D341Med (cell line): ENCODE measurements around the gene CBFA2T3.

Experiments used
- DNase-seq: peaks from one replicate; pipeline ENCODE4 v3.0.0; 2012; ENCODE audit warnings: low spot score

CBFA2T3 gene

GRCh38 chr16:88961011-88961410 lies 16.0 kb downstream of the CBFA2T3 start:
- no peak for DNase-seq

GRCh38 chr16:88960516-88960915 lies 16.5 kb downstream of the CBFA2T3 start:
- no peak for DNase-seq

- no peak for DNase-seq
Measured at GRCh38 chr16:88959022-88959421, 18.0 kb downstream of the CBFA2T3 start.

GRCh38 chr16:88957887-88958577 lies 19.0 kb downstream of the CBFA2T3 start:
- DNase-seq: no peak

- DNase-seq: no peak
Measured at GRCh38 chr16:88957433-88957767, 19.6 kb downstream of the CBFA2T3 start.

- no peak for DNase-seq
Measured at GRCh38 chr16:88956546-88957432, 20.2 kb downstream of the CBFA2T3 start.

GRCh38 chr16:88955906-88956305 lies 21.1 kb downstream of the CBFA2T3 start:
- DNase-seq: no peak

GRCh38 chr16:88953003-88953690 lies 23.9 kb downstream of the CBFA2T3 start:
- DNase-seq: no peak

- no peak for DNase-seq
Measured at GRCh38 chr16:88951989-88952388, 25.0 kb downstream of the CBFA2T3 start.

GRCh38 chr16:88951501-88951900 lies 25.5 kb downstream of the CBFA2T3 start:
- DNase-seq: no peak

GRCh38 chr16:88948781-88949490 lies 28.1 kb downstream of the CBFA2T3 start:
- DNase-seq: no peak

- no peak for DNase-seq
Measured at GRCh38 chr16:88945473-88945872, 31.5 kb downstream of the CBFA2T3 start.

- DNase-seq: no peak
Measured at GRCh38 chr16:88943741-88944140, 33.3 kb downstream of the CBFA2T3 start.

- no peak for DNase-seq
Measured at GRCh38 chr16:88943131-88943664, 33.8 kb downstream of the CBFA2T3 start.

GRCh38 chr16:88941913-88942909 lies 34.8 kb downstream of the CBFA2T3 start:
- DNase-seq: peak; percentile 95

- DNase-seq: peak; percentile 87
Measured at GRCh38 chr16:88940862-88941817, 35.9 kb downstream of the CBFA2T3 start.

GRCh38 chr16:88939972-88940861 lies 36.8 kb downstream of the CBFA2T3 start:
- DNase-seq: peak; percentile 84

GRCh38 chr16:88939245-88939971 lies 37.6 kb downstream of the CBFA2T3 start:
- peak; percentile 53 for DNase-seq
